ENCODE measurements around the gene TGM6. TPM values are rescaled to one million over a fixed set of nuclear protein-coding genes. Genes with fewer than 3 reads are reported as not detected.

Gene TGM6
- total and polyA plus RNA-seq, 9 of the 15 experiments (the other 6 are each of a cell fraction or from before 2014, with no cell fraction given), result not detected

- WGBS (ENCODE audit: insufficient coverage, low coverage, missing lambda C conversion rate), result 0% methylated on average over 2 of the region's 5 CpGs
- Histone ChIP-seq H2AFZ (ENCODE audit: low read depth, low read length) (no peak overlapping the region), H3K27me3 (ENCODE audit: control insufficient read depth in 2 of 2, insufficient read depth in 2 of 2, low read length in 2 of 2) (peaks cover 0 to 5% of the 10 kb centered on the region in 2 experiments; a peak in 1 of 5 replicates), H3K9ac (ENCODE audit: insufficient read depth in 1 of 2, low read depth in 2 of 2, low read length in 2 of 2) (no peak overlapping the region), H3K79me2 (ENCODE audit: control insufficient read depth, insufficient read depth, low read length) (no peaks in the 10 kb centered on the region), H3K4me1 (replicated peaks in 1 of 2; ENCODE audit: control insufficient read depth in 2 of 2, insufficient read depth in 2 of 2, low read length in 2 of 2) (no peaks in the 10 kb centered on the region), H3K9me3 (replicated peaks; ENCODE audit: control insufficient read depth, insufficient read depth, low read depth, low read length) (no peaks in the 10 kb centered on the region), H4K20me1 (replicated peaks; ENCODE audit: control insufficient read depth, insufficient read depth, low read length) (no peaks in the 10 kb centered on the region; the same call in 1 of the 2 replicates), H3K4me3 (no peak overlapping the region), H3K27ac (ENCODE audit: extremely low read depth, low read depth, low read length) (no peak overlapping the region), H3K4me2 (ENCODE audit: insufficient read depth, low read length) (no peak overlapping the region), H3K9me1 (ENCODE audit: control insufficient read depth, insufficient read depth, low read length) (no peaks in the 10 kb centered on the region), H3K36me3 (ENCODE audit: control insufficient read depth, insufficient read depth, low read length) (no peaks in the 10 kb centered on the region)
- intact Hi-C loops (cut with micrococcal nuclease) (loop anchor here (5.0 kb wide), 3 partner anchors 244 to 689 kb away; no protein-coding TSS in a partner anchor), in situ Hi-C loops (cut with MboI) (no loop called here)
- ChIA-PET POLR2A (no interaction called here), CTCF (ENCODE audit: low intra/inter-chr PET ratio) (interaction anchor here (1.0 kb wide), 1 partner anchor 223 kb away, joined by 5 read pairs; no protein-coding TSS in a partner anchor)
- TF ChIP-seq ZFX (CRISPR knock-in tag; IDR thresholded peaks at IDR 0.05) (no peak), CREM (IDR thresholded peaks at IDR 0.05; ENCODE audit: low read depth) (no peak), NR4A1 (CRISPR knock-in tag; IDR thresholded peaks at IDR 0.05) (no peak), NR4A1 (tag; IDR thresholded peaks at IDR 0.05) (no peak), HNRNPL (IDR thresholded peaks at IDR 0.05; ENCODE audit: low read depth, low read length) (no peak), BCL6 (CRISPR knock-in tag; IDR thresholded peaks at IDR 0.05) (no peak)
- DNase-seq (ENCODE audit: extremely low read depth in 1 of 4, low spot score in 3 of 4) (no peak), FAIRE-seq (no peak), ATAC-seq (no peak)
- no TSS peak for BruUV-seq (replicated peaks)
Observed at GRCh38 chr20:2451422-2451821, 70.7 kb downstream of the TGM6 start.

All from K562 (cell line).